ENCODE data around the gene GAREM1.

The GAREM1 gene

GRCh38 chr18:32425466-32425865 lies 45.2 kb downstream of the GAREM1 start:
- H3K4me3 ChIP-seq (ENCODE audit: low read depth, low read length): no peak overlapping the region
- TF ChIP-seq CTCF (IDR thresholded peaks at IDR 0.05; ENCODE audit: borderline replicate concordance, insufficient read depth, low read depth, low read length): no peak

- TF ChIP-seq CTCF (IDR thresholded peaks at IDR 0.05; ENCODE audit: borderline replicate concordance, insufficient read depth, low read depth, low read length): no peak
- H3K4me3 ChIP-seq (ENCODE audit: low read depth, low read length): no peak overlapping the region
Observed at GRCh38 chr18:32424696-32425095, 46.0 kb downstream of the GAREM1 start.

GRCh38 chr18:32422978-32423740 lies 47.5 kb downstream of the GAREM1 start:
- TF ChIP-seq CTCF (IDR thresholded peaks at IDR 0.05; ENCODE audit: borderline replicate concordance, insufficient read depth, low read depth, low read length): no peak
- no peak overlapping the region for H3K4me3 ChIP-seq (ENCODE audit: low read depth, low read length)

GRCh38 chr18:32422201-32422600 lies 48.5 kb downstream of the GAREM1 start:
- H3K4me3 ChIP-seq (ENCODE audit: low read depth, low read length): no peak overlapping the region
- no peak for TF ChIP-seq CTCF (IDR thresholded peaks at IDR 0.05; ENCODE audit: borderline replicate concordance, insufficient read depth, low read depth, low read length)

- H3K4me3 ChIP-seq (ENCODE audit: low read depth, low read length): no peak overlapping the region
- TF ChIP-seq CTCF (IDR thresholded peaks at IDR 0.05; ENCODE audit: borderline replicate concordance, insufficient read depth, low read depth, low read length): no peak
Observed at GRCh38 chr18:32420084-32420750, 50.5 kb downstream of the GAREM1 start.

GRCh38 chr18:32418148-32418547 lies 52.5 kb downstream of the GAREM1 start:
- H3K4me3 ChIP-seq (ENCODE audit: low read depth, low read length): no peak overlapping the region
- TF ChIP-seq CTCF (IDR thresholded peaks at IDR 0.05; ENCODE audit: borderline replicate concordance, insufficient read depth, low read depth, low read length): no peak

GRCh38 chr18:32405588-32405987 lies 65.1 kb downstream of the GAREM1 start:
- no peak for TF ChIP-seq CTCF (IDR thresholded peaks at IDR 0.05; ENCODE audit: borderline replicate concordance, insufficient read depth, low read depth, low read length)
- H3K4me3 ChIP-seq (ENCODE audit: low read depth, low read length): no peak overlapping the region
